Tibial nerve (tissue), 4 donors: ENCODE results near the gene SLC33A1. TPM values are rescaled to one million over a fixed set of nuclear protein-coding genes. Genes with fewer than 3 reads are reported as not detected.

Source experiments
- DNase-seq, 2 donors: peaks; one replicate each; pipeline ENCODE4 v3.0.0-alpha.2; 2019; ENCODE audit warnings: low spot score in 2 of 2
- H3K27ac ChIP-seq, 4 donors: fragments of 200-600 bp; sonication (generic) in 3 of 4; one replicate each; pipeline ENCODE4 v1.5.1; 2017 to 2019; ENCODE audit warnings: mild to moderate bottlenecking in 1 of 4
- H3K27me3 ChIP-seq, 2 donors: fragments of 200-600 bp; sonication (generic) in 1 of 2; one replicate each; pipeline versions ENCODE4 v1.5.1 to v1.6.0; 2017 to 2019
- H3K36me3 ChIP-seq, 3 donors: fragments of 200-600 bp; sonication (generic); one replicate each; pipeline ENCODE4 v1.5.1; 2018 to 2019
- H3K4me1 ChIP-seq, 4 donors: fragments of 200-600 bp; sonication (generic) in 3 of 4; one replicate each; pipeline ENCODE4 v1.5.1; 2017 to 2019
- H3K4me3 ChIP-seq, 4 donors: fragments of 200-600 bp; sonication (generic) in 3 of 4; one replicate each; pipeline ENCODE4 v1.5.1; 2017 to 2019; ENCODE audit warnings: mild to moderate bottlenecking in 1 of 4, moderate library complexity in 1 of 4
- H3K9me3 ChIP-seq, 4 donors: fragments of 200-600 bp; sonication (generic) in 3 of 4; one replicate each; pipeline ENCODE4 v1.5.1; 2017 to 2019
- CTCF ChIP-seq, 5 experiments: fragments of 200-600 bp in 3 of 5; fragments of 450-650 bp in 2 of 5; sonication (generic) in 3 of 5; IDR thresholded peaks; one replicate each; pipeline ENCODE4 v1.5.1; 2016 to 2019; ENCODE audit warnings: antibody characterized with exemption in 5 of 5, mild to moderate bottlenecking in 3 of 5, moderate library complexity in 2 of 5
- EP300 ChIP-seq, 2 donors: sonication (generic); formaldehyde crosslinking; IDR thresholded peaks; one replicate each; pipeline ENCODE4 v1.6.1; 2017; ENCODE audit warnings: antibody characterized with exemption in 2 of 2, mild to moderate bottlenecking in 1 of 2
- POLR2A ChIP-seq, 2 donors: fragments of 450-650 bp; IDR thresholded peaks; one replicate each; pipeline ENCODE4 v1.6.1; 2017; ENCODE audit warnings: antibody characterized with exemption in 2 of 2, mild to moderate bottlenecking in 2 of 2, moderate library complexity in 2 of 2
- WGBS, 2 donors: methylation state at CpG; one replicate each; pipeline ENCODE4 v1.1.5; 2018; 5-methylcytosine and 5-hydroxymethylcytosine counted together
- total RNA-seq, 4 donors: library from RNA; depleted of rRNA; stranded (reverse); fragments of >200 nt; gene quantifications; one replicate each; pipeline ENCODE4 v1.1.0, GENCODE V29; 2016

Gene SLC33A1
- total RNA-seq, 4 donors from 2014 or later = 26.4 to 30.6 (median 29.6) TPM

- Histone ChIP-seq H3K36me3 (peaks cover 0 to 43% (median 0%) of the 10 kb centered on the region in 3 donors), H3K4me3 (no peak overlapping the region), H3K4me1 (no peaks in the 10 kb centered on the region), H3K9me3 (peaks cover 0 to 21% (median 3%) of the 10 kb centered on the region in 4 donors), H3K27me3 (no peaks in the 10 kb centered on the region), H3K27ac (no peak overlapping the region)
- no peak for TF ChIP-seq EP300 (IDR thresholded peaks at IDR 0.05)
- no peak for TF ChIP-seq CTCF (IDR thresholded peaks at IDR 0.05)
- TF ChIP-seq POLR2A (IDR thresholded peaks at IDR 0.05) = no peak
- DNase-seq = no peak
Observed at GRCh38 chr3:155785662-155786295, 68.4 kb downstream of the SLC33A1 start.

- DNase-seq = no peak
- Histone ChIP-seq H3K4me1 (no peaks in the 10 kb centered on the region), H3K4me3 (no peak overlapping the region), H3K27me3 (no peaks in the 10 kb centered on the region), H3K36me3 (peaks cover 0 to 51% (median 0%) of the 10 kb centered on the region in 3 donors), H3K27ac (no peak overlapping the region), H3K9me3 (peaks cover 0 to 21% (median 3%) of the 10 kb centered on the region in 4 donors)
- TF ChIP-seq CTCF (IDR thresholded peaks at IDR 0.05) (no peak), POLR2A (IDR thresholded peaks at IDR 0.05) (no peak), EP300 (IDR thresholded peaks at IDR 0.05) (no peak)
- WGBS, 2 donors = 96 to 100% methylated on average over 1 of the region's 1 CpG
Observed at GRCh38 chr3:155782390-155782953, 71.8 kb downstream of the SLC33A1 start.

- Histone ChIP-seq H3K27ac (no peak overlapping the region), H3K9me3 (peaks cover 0 to 21% (median 3%) of the 10 kb centered on the region in 4 donors), H3K27me3 (no peaks in the 10 kb centered on the region), H3K4me1 (no peaks in the 10 kb centered on the region), H3K4me3 (no peak overlapping the region), H3K36me3 (peaks cover 0 to 53% (median 0%) of the 10 kb centered on the region in 3 donors)
- DNase-seq = no peak
- TF ChIP-seq CTCF (IDR thresholded peaks at IDR 0.05) (no peak), EP300 (IDR thresholded peaks at IDR 0.05) (no peak), POLR2A (IDR thresholded peaks at IDR 0.05) (no peak)
Observed at GRCh38 chr3:155780291-155780690, 73.9 kb downstream of the SLC33A1 start.

GRCh38 chr3:155778462-155778861 lies 75.8 kb downstream of the SLC33A1 start:
- H3K9me3 ChIP-seq = peaks cover 0 to 20% (median 3%) of the 10 kb centered on the region in 4 donors
- H3K27ac ChIP-seq = no peak overlapping the region
- peaks cover 0 to 58% (median 0%) of the 10 kb centered on the region in 3 donors for H3K36me3 ChIP-seq
- no peak for DNase-seq
- no peaks in the 10 kb centered on the region for H3K27me3 ChIP-seq
- no peaks in the 10 kb centered on the region for H3K4me1 ChIP-seq
- no peak for TF ChIP-seq CTCF (IDR thresholded peaks at IDR 0.05)
- TF ChIP-seq POLR2A (IDR thresholded peaks at IDR 0.05) = no peak
- TF ChIP-seq EP300 (IDR thresholded peaks at IDR 0.05) = no peak
- no peak overlapping the region for H3K4me3 ChIP-seq

GRCh38 chr3:155772801-155773200 lies 81.4 kb downstream of the SLC33A1 start:
- WGBS, 2 donors = 94 to 100% methylated on average over 1 of the region's 1 CpG
- H3K9me3 ChIP-seq = peaks cover 0 to 7% (median 2%) of the 10 kb centered on the region in 4 donors
- H3K36me3 ChIP-seq = peaks cover 0 to 50% (median 3%) of the 10 kb centered on the region in 3 donors
- no peaks in the 10 kb centered on the region for H3K27me3 ChIP-seq
- no peak overlapping the region for H3K27ac ChIP-seq
- H3K4me3 ChIP-seq = no peak overlapping the region
- H3K4me1 ChIP-seq = no peaks in the 10 kb centered on the region
- no peak for TF ChIP-seq CTCF (IDR thresholded peaks at IDR 0.05)
- no peak for TF ChIP-seq EP300 (IDR thresholded peaks at IDR 0.05)
- TF ChIP-seq POLR2A (IDR thresholded peaks at IDR 0.05) = no peak
- DNase-seq = no peak
